Activated CD4-positive, alpha-beta T cell treated with anti-CD3 and anti-CD28 coated beads, Interleukin-2, amount 50 U/mL, for 16 hours (primary cell): ENCODE results near the gene PPOX.

Experiments used
- DNase-seq: peaks from one replicate; pipeline ENCODE4 v3.0.0-alpha.2; 2020

Gene PPOX

GRCh38 chr1:161176468-161177111, 10.4 kb downstream of the PPOX start:
- no peak for DNase-seq

GRCh38 chr1:161177112-161177935, 11.1 kb downstream of the PPOX start, which contains the start of gene B4GALT3:
Gene B4GALT3 (minus strand): TSS chr1:161177507. CDS start chr1:161176060, 1,447 bp downstream.
- DNase-seq, result peak; percentile 94

DNA sequence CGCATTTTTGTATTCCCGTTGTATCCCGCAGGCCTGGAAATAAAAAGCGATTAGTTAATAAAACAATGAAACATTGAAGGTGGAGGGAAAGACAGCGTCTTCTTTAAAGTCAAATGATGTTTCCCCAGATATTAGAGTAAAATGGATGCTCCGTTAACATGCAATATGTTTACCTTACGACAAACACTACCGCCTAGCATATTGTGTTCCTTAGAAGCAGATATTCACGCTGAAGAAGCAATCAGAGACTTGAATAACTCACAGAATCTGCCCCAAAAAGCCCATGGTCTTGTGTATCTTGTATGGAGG, 11.7 kb downstream of the PPOX start:
- DNase-seq, result no peak

DNA sequence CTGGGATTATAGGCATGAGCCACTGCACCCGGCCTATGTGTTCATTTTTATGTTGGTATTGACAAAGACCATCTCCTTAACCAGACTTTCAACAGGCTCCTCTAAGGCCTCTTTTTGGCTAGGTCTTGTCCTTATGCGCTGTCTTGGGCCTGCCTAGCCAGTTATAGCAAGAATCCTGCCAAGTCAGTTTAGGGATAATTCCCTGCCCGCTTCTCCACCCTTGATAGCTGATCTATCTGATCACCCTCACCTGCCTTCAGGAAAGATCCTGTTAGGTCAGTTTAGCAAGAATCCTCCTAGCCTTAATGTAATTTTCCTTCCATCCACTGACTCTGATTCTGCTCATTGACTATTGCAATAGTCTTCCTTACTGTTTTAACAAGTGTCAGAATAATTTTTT, 13.5 kb downstream of the PPOX start:
- DNase-seq, result no peak

DNA sequence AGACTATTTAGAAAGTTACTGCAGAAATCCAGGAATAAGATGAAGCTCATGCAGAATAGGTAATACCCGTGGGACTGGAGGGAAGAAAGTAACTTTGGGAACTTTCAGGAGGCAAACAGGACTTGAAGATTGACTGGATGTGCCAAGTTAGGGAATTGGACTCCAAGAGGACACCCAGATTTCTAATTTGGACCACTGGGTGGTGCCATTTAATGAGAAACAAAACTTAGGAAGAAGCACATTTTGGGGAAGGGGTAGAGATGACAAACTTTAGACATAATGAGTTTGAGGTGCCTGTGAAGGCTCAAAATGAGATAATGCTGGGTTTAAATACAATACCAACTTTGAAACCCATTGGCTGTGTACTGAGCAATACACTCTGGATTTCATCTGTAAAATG, 14.4 kb downstream of the PPOX start:
- DNase-seq, result no peak

GRCh38 chr1:161182214-161182613, 16.0 kb downstream of the PPOX start:
- DNase-seq, result peak; percentile 89

DNA sequence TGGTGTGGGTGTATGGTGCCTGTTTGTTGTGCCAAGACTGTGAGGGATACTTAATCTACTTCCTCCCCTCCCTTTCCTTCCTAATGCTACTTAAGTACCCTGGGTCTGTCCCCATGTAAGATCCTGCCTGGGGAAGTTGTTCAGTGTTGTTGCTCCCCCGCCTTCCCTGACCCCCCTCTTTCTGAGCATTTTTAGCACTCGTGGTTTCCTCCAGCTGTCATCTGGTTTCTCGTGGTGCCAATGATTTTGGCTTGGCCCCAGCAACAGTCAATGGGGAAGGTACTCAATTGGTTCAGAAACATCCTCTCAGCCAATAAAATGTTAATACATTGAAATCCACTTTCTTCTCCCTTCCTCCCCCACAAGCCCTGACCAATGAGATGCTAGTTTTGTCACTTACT, 19.1 kb downstream of the PPOX start:
- peak; percentile 88 for DNase-seq

DNA sequence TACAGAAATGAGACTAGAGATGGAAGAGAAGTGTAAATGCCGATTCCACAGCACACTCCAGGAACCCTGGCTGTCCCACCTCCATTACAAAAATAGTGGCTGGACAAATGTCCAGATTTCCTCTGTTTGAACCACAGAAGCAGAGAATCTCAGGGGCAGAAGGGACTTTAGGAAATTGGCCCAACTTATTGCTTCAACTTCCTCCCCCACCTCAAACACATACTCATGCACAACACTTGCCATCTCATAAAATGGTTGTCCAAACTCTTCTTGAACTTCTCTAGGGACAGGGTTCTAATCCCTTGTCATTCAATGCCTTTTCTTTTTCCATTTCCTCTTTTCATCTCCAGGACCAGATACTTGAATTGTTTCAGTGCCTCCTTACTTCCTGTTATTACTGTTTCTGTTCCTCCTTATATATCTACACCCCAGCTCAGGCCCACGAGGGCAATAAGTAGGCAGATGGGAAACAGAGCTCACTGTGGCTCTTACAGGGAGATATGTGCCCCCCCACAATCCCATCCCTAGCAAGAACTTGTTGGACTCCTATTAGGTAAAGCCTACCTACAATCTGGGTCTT, 19.6 kb downstream of the PPOX start:
- DNase-seq, result no peak

DNA sequence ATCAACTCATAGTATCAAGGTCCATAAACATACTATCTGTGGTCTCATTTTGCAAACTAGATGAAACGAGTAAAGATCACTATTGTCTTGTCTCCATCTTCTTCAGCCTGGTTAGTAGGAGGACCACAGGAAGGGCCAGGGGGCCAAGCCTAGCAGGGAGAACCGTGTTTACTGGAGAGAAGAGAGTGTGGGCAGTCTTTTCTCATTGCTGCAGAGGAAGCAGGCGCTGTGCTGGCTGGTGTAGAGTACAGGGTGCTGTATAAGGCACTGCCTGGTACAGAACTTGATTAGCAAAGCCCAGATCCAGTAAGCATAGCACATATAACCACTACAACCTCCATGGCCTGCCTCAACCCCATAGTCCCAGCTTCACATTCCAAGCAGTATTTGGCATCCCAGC, 21.1 kb downstream of the PPOX start:
- DNase-seq, result no peak

GRCh38 chr1:161188381-161188780, 22.2 kb downstream of the PPOX start:
- DNase-seq, result no peak

DNA sequence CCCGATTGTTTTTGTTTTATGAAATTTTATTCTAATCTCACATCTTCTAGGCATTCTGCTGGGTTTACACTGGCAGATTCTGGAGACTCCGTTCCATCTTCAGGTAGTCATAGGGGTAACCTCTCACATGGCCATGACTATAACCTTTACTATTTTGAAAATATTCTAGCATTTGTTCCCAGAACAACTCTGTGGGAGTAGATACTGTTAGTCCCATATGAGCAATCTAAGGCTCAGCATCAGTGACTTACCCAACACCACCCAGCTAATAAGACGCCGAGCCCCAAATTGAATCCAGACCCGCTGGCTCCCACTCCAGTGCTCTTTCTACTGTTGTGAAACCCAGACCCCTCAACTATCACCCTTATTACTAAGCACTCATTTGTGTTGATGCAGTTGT, 22.8 kb downstream of the PPOX start:
- DNase-seq, result no peak

DNA sequence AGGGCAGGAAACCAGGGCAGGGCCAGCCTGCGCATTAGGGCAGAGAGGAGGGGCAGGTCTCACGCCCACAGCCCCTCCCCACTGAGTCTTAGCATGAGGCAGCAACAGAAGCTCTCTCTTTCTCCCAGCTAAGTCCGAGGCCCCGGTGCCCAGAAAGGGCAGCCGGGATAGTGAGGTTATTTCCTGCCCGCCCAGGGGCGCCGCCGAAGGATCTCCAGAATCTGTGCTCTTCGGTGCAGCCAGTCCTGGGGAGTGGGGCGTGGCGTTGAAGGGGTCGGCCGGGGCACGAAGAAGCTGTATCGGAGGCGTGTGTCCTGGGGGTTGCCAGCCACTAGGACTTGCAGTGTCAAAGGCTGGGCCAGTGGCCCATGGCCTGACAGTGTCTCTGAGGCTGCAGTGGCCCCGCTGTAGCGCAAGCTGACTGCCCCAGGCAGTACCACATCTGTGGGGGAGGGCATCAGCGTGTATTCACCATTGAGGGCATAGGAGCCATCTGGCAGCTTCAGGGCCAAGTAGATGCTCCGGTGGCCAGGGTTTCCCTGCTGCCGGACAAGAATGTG, 24.8 kb downstream of the PPOX start:
- DNase-seq, result no peak

DNA sequence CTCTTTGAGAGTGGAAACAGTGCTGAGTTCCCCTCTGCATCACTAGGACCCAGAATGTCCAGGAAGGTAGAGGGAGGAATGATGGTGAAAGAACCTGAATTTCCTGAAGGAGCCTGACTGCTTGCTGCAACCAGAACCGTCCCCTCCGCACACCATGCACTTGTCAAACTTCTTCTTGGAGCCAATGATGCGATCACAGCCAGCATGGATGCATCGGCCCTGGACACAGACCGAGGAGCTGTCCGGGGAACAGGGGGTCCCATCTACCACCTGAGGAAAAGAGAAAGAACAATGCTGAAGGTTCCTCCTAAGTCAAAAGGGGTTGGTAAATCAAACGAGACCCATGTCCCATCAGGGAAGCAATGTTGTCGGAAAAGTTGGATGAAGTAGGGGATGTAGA, 25.7 kb downstream of the PPOX start:
- DNase-seq, result no peak

DNA sequence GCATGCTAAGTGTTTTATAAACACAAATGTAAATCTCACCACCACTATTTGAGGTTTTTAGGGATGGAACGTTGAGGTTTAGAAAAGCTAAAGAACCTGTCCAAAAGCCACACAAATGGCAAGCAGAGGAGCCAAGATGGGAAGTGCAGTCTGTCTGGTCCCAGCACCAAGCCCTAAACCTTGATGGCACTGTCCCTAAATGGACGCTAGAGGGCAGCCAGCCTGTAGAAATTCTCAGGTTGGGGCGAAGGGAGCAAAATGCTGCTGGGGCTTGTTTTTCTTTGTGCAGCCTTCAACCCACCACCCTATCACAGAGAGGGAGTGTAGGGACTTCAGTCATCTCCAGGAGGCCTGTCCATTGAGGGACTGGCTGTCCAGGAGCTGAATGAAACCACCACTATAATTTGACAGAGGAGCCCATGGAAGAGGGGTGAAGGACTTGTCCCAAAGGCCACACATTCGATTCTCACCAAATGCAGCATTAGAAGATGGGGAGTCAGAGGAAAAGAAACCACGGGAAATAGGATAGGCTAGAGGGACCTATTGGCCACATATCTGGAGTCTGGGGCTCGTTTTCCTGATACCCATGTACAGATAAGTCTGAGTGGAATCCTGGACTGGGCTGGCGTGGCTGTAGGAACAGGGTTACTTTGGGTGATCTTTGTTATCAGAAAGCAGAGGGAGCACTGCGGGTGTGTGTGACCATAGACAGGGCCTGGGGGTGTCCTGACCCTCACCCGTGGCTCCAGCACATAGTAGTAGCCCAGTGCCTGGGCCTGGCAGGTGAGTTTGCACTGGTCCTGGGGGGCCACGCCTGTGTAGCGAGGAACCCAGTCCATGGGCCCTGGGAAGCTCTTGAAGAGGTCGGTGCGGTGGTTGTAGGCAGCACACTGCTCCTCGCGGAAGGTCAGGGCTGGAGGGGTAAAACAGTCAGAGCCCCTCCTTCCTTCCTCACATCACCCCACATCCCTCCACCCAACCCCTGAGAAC, 26.5 kb downstream of the PPOX start:
- peak; percentile 80 for DNase-seq

DNA sequence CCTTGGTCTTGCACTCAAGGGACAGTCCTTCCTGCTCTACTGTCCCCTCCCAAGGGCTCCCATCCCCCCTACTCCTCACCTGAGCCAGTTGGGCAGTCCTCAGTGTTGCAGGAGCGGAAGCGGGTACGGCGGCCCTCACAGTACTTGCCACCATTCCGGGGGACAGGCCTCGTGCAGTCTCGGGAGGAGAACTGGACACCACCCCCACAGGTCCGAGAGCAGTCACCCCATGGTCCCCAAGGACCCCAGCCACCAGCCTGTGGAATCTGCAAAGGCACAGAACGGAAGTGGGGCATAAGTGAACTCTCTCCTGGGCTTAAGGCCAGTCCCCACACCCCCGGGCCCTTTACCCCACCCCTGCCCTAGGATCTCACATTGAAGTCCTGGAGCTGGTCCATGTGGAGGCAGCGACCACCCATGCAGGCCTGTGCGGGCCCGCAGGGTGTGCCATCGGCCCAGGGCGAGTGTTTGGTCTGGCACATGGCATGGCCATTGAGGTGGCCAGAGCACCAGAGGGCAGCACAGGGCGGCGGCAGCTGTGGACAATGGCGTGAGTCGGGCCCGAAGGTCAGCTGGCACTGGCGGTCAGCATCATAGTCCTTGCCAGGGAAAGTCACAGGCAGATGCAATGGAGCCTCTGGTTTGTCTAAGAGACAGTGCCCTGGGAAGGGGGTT, 27.5 kb downstream of the PPOX start:
- DNase-seq, result no peak

GRCh38 chr1:161195171-161195570, 28.9 kb downstream of the PPOX start:
- DNase-seq, result no peak

DNA sequence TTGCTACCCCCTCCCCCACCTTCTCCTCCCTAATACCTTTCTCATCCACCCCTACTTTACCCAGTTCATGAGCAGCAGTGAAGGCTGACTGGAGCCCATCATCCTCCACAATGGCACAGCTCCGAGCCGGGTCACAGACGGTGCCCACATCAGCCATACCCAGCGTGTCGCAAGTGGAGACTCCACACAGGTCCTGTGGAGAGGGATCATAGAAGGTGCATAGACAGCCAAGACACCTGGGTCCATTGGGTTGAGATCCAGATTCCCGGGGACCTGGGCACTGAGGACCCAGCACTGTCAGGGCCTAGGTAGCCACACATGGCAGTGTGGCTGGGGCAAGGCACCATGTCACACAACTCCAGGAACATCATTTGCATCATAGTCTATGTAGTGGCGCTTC, 29.9 kb downstream of the PPOX start:
- DNase-seq, result no peak

DNA sequence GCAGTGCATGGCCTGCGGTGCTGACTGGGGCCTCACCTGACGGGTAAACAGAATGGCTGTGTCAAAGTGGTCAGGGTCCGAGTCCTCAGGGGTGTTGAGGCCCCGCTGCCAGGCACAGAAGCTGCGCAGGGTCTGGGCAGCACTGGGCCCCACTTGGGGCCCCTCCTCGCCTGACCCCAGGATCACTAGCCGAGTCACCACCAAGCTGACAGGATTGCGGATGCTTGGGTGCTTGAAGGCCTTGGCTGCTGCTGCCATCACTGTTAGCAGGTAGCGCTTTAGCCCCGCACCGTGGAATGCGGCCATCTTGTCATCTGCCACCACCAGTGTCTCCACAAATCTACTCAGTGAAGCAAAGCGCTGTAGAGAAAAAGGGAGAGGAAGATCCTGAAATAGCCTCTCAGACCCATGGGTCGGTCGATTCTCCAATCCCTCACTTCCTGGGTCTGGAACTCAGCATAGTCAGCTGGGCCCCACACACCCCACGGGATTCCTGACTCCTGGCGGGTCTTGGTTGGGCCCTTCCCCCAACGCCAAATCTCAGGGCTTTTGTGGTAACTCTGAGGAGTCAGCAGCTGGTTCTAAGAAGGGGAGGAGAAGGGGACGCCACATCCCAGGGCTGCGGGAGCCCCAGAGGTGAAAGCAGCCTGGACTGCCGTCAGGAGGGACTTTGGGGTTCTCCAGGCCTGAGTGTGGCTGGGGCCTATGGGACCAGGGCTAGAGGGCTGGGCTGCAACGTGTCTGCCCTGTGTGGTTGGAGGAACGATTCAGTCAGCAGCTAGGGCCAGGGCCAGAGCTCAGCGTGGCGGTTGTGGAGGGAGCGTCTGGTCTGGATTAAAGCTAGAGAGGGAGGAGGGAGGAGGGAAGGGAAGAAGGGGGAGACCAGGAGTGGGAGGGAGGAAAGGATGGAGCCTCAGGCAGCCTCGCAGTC, 30.6 kb downstream of the PPOX start:
- no peak for DNase-seq

DNA sequence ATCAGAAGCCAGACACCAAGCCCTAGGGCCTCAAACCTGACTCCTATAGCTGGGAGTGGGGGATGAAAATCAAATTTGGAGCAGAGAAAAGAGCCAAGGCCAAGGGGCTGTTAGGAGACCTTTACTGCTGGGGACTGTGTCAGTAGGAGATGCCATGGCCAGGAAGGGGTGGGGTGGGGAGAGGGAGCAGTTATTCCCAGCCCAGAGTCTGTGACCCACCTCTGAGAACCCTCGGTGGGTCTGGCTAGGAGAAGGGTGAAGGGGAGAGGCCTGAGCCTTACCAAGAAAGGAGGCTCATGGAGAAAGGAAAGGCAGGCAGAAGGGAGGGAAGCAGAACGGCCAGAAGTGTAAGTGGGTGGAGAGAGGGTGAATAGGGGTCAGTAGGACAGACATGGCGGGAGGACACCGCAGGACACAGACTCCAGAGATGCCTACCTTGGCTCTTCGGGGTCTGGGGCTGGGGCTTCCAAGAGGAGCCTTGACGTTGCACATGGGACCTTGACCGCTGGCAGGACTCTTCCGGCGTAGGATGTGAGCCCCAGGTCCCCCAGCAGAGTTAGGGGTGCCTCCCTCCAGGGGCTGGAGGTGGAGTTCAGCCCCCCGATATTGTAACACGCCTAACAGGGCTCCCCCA, 31.5 kb downstream of the PPOX start:
- no peak for DNase-seq

GRCh38 chr1:161198194-161198896, 32.1 kb downstream of the PPOX start:
- no peak for DNase-seq
